K562 (cell line): Measurements from ENCODE around the gene REC8. TPM values are rescaled to one million over a fixed set of nuclear protein-coding genes. Genes with fewer than 3 reads are reported as not detected.

Experiments
- ATAC-seq: fragments of 200-7000 bp; cut with Tn5 transposase; 3 replicates; pipeline ENCODE4 v1.9.1; 2020; ENCODE audit warnings: moderate library complexity
- BruUV-seq: library from RNA; stranded (reverse); fragments of 400-500 nt; replicated peaks from 2 replicates; lab custom pipeline; 2021; lab: Mats Ljungman, UMichigan
- CTCF ChIA-PET: fragments of 300-600 bp; formaldehyde crosslinking; extraction: SDS; loops from one replicate; lab custom pipeline; 2021; ENCODE audit warnings: low intra/inter-chr PET ratio; lab: Yijun Ruan, JAX
- POLR2A ChIA-PET: fragments of 300-600, 350-650 bp; sonication (Branson Sonifier 250); formaldehyde crosslinking; extraction: SDS; loops from one replicate; lab custom pipeline; 2021; ENCODE audit warnings: antibody characterized with exemption, inconsistent platforms; lab: Yijun Ruan, JAX
- DNase-seq, 4 experiments: peaks; one replicate each; pipeline versions ENCODE4 v3.0.0 to v3.0.0-alpha.2; 2011 to 2018; ENCODE audit warnings: low spot score in 3 of 4, mixed read lengths in 3 of 4; ENCODE audit errors: extremely low read depth in 1 of 4
- FAIRE-seq: peaks from 2 replicates; lab custom pipeline; 2011; peaks lifted over from hg19 to GRCh38; lab: Jason Lieb, UNC
- H2AFZ ChIP-seq: 2 replicates; pipeline ENCODE4 v1.6.0; 2011; ENCODE audit warnings: low read depth, low read length, control low read depth, inconsistent platforms
- H3K27ac ChIP-seq: fragments of 200-600 bp; 3 replicates; pipeline ENCODE4 v1.8.0; 2011; ENCODE audit warnings: low read depth, mild to moderate bottlenecking, control low read depth, inconsistent platforms, low read length, moderate library complexity, mixed read lengths; ENCODE audit errors: extremely low read depth
- H3K27me3 ChIP-seq, 2 experiments: fragments of 300-600 bp in 1 of 2; 2 replicates in 1 of 2; 3 replicates in 1 of 2; pipeline versions ENCODE4 v1.6.0 to v1.8.0; 2011; ENCODE audit warnings: inconsistent platforms in 2 of 2, low read length in 2 of 2, mild to moderate bottlenecking in 1 of 2, mixed read lengths in 1 of 2, moderate library complexity in 1 of 2; ENCODE audit not compliant: control insufficient read depth in 2 of 2, insufficient read depth in 2 of 2
- H3K36me3 ChIP-seq: fragments of 300-600 bp; 3 replicates; pipeline ENCODE4 v1.8.0; 2011; ENCODE audit warnings: mild to moderate bottlenecking, low read length, inconsistent platforms; ENCODE audit not compliant: control insufficient read depth, insufficient read depth
- H3K4me1 ChIP-seq, 2 experiments: fragments of 200-600 bp in 1 of 2; replicated peaks in 1 of 2; 2 replicates in 1 of 2; 3 replicates in 1 of 2; pipeline versions ENCODE4 v1.5.1 to v1.8.0; 2011; ENCODE audit warnings: inconsistent platforms in 2 of 2, low read length in 2 of 2, mild to moderate bottlenecking in 1 of 2, mixed read lengths in 1 of 2, moderate library complexity in 1 of 2; ENCODE audit not compliant: control insufficient read depth in 2 of 2, insufficient read depth in 2 of 2
- H3K4me2 ChIP-seq: 2 replicates; pipeline ENCODE4 v1.6.1; 2011; ENCODE audit warnings: low read length, control low read depth, inconsistent platforms, mixed read lengths; ENCODE audit not compliant: insufficient read depth
- H3K4me3 ChIP-seq: fragments of 200-600 bp; sonication (generic), shearing (Covaris generic); 2 replicates; pipeline ENCODE4 v1.5.1; 2016; ENCODE audit warnings: control low read depth, inconsistent platforms
- H3K79me2 ChIP-seq: fragments of 200-600 bp; 3 replicates; pipeline ENCODE4 v1.8.0; 2011; ENCODE audit warnings: low read length, inconsistent platforms; ENCODE audit not compliant: control insufficient read depth, insufficient read depth
- H3K9ac ChIP-seq, 2 experiments: 2 replicates each; pipeline versions ENCODE4 v1.6.0 to v1.6.1; 2011; ENCODE audit warnings: low read depth in 2 of 2, low read length in 2 of 2, control low read depth in 1 of 2, inconsistent platforms in 1 of 2, mild to moderate bottlenecking in 1 of 2, mixed read lengths in 1 of 2; ENCODE audit not compliant: insufficient read depth in 1 of 2
- H3K9me1 ChIP-seq: one replicate; pipeline ENCODE4 v1.6.0; 2011; ENCODE audit warnings: inconsistent platforms, mild to moderate bottlenecking, low read length, moderate library complexity; ENCODE audit not compliant: control insufficient read depth, insufficient read depth
- H3K9me3 ChIP-seq: replicated peaks from 2 replicates; pipeline ENCODE4 v1.5.1; 2011; ENCODE audit warnings: low read depth, low read length, inconsistent platforms; ENCODE audit not compliant: control insufficient read depth, insufficient read depth
- H4K20me1 ChIP-seq: replicated peaks from 2 replicates; pipeline ENCODE4 v1.6.1; 2011; ENCODE audit warnings: low read length, inconsistent platforms, mixed read lengths; ENCODE audit not compliant: control insufficient read depth, insufficient read depth
- ATF3 ChIP-seq, 2 experiments: fragments of 450-650 bp in 1 of 2; sonication (generic) in 1 of 2; formaldehyde crosslinking in 1 of 2; IDR thresholded peaks in 1 of 2; conservative IDR thresholded peaks in 1 of 2; 2 replicates each; pipeline versions ENCODE4 v1.6.1 to v1.8.1; 2016 to 2023; ENCODE audit warnings: mild to moderate bottlenecking in 2 of 2, moderate library complexity in 2 of 2, inconsistent platforms in 1 of 2, missing genetic modification reagents in 1 of 2
- CEBPG ChIP-seq, 3 experiments: fragments of 200-800 bp in 1 of 3; sonication (Bioruptor generic) in 1 of 3; sonication (generic) in 1 of 3; formaldehyde crosslinking in 1 of 3; IDR thresholded peaks in 2 of 3; conservative IDR thresholded peaks in 1 of 3; 2 replicates each; pipeline versions ENCODE4 v1.6.1 to v1.8.0; 2016 to 2022; ENCODE audit warnings: missing compliant biosample characterization in 2 of 3, missing genetic modification characterization in 2 of 3, mild to moderate bottlenecking in 1 of 3, missing genetic modification reagents in 1 of 3
- ETV6 ChIP-seq, 3 experiments: fragments of 150-350 bp in 1 of 3; sonication (generic) in 1 of 3; formaldehyde crosslinking in 1 of 3; IDR thresholded peaks; 2 replicates each; pipeline versions ENCODE4 v1.6.1 to v1.8.0; 2014 to 2022; ENCODE audit warnings: borderline replicate concordance in 2 of 3, low read depth in 2 of 3, antibody characterized with exemption in 1 of 3, low read length in 1 of 3, mild to moderate bottlenecking in 1 of 3, missing genetic modification reagents in 1 of 3
- FUS ChIP-seq: fragments of 200-400 bp; formaldehyde crosslinking; optimal IDR thresholded peaks from 2 replicates; pipeline ENCODE3; 2017; ENCODE audit warnings: low read depth, low read length
- HDAC3 ChIP-seq: fragments of 450-650 bp; IDR thresholded peaks from 2 replicates; pipeline ENCODE4 v1.6.1; 2018; ENCODE audit warnings: borderline replicate concordance, mild to moderate bottlenecking, moderate library complexity; ENCODE audit not compliant: partially characterized antibody
- IFI16 ChIP-seq: fragments of 250-450 bp; sonication (Bioruptor Pico); IDR thresholded peaks from 2 replicates; pipeline ENCODE4 v2.1.2; 2022; ENCODE audit warnings: mild to moderate bottlenecking, inconsistent platforms
- LCOR ChIP-seq: sonication (generic); formaldehyde crosslinking; IDR thresholded peaks from 2 replicates; pipeline ENCODE4 v1.8.0; 2022; ENCODE audit warnings: mild to moderate bottlenecking, missing genetic modification reagents
- NBN ChIP-seq: fragments of 450-650 bp; IDR thresholded peaks from 2 replicates; pipeline ENCODE4 v1.6.1; 2016; ENCODE audit warnings: low read depth, mild to moderate bottlenecking
- POLR3A ChIP-seq: IDR thresholded peaks from 2 replicates; pipeline ENCODE4 v1.6.1; 2011; ENCODE audit warnings: borderline replicate concordance, mild to moderate bottlenecking, moderate library complexity; ENCODE audit not compliant: insufficient read length, insufficient read depth; ENCODE audit errors: extremely low read depth
- POU5F1 ChIP-seq: fragments of 150-350 bp; IDR thresholded peaks from 2 replicates; pipeline ENCODE4 v1.6.1; 2014; ENCODE audit warnings: borderline replicate concordance, low read length, low read depth, mild to moderate bottlenecking; ENCODE audit not compliant: partially characterized antibody
- RBM34 ChIP-seq: fragments of 200-400 bp; formaldehyde crosslinking; IDR thresholded peaks from 2 replicates; pipeline ENCODE4 v1.6.1; 2018; ENCODE audit warnings: low read length, borderline replicate concordance; ENCODE audit not compliant: insufficient read depth
- TAF7 ChIP-seq: fragments of 450-650 bp; IDR thresholded peaks from 2 replicates; pipeline ENCODE4 v1.6.1; 2016; ENCODE audit warnings: missing genetic modification characterization, missing compliant biosample characterization
- ZFPM2 ChIP-seq: fragments of 250-450 bp; sonication (Bioruptor Pico); IDR thresholded peaks from 2 replicates; pipeline ENCODE4 v1.5.1; 2022; ENCODE audit warnings: mild to moderate bottlenecking
- ZKSCAN8 ChIP-seq: fragments of 200-800 bp; sonication (Bioruptor generic); IDR thresholded peaks from 2 replicates; pipeline ENCODE4 v1.6.1; 2016; ENCODE audit warnings: missing genetic modification characterization, missing compliant biosample characterization
- ZNF444 ChIP-seq: fragments of 250-450 bp; sonication (Bioruptor Pico); IDR thresholded peaks from 2 replicates; pipeline ENCODE4 v1.4.0; 2020; ENCODE audit warnings: mild to moderate bottlenecking, moderate library complexity
- ZNF586 ChIP-seq: fragments of 450-650 bp; formaldehyde crosslinking; conservative IDR thresholded peaks from 2 replicates; pipeline ENCODE4 v1.4.0; 2020; ENCODE audit warnings: mild to moderate bottlenecking, moderate library complexity
- ZSCAN32 ChIP-seq: fragments of 450-650 bp; formaldehyde crosslinking; IDR thresholded peaks from 2 replicates; pipeline ENCODE4 v1.4.0; 2020; ENCODE audit warnings: mild to moderate bottlenecking, moderate library complexity
- WGBS: fragments of 100-300 bp; shearing (Covaris generic); methylation state at CpG from one replicate; pipeline ENCODE4 v1.1.6; 2016; ENCODE audit warnings: low coverage, mixed read lengths; ENCODE audit not compliant: insufficient coverage; ENCODE audit errors: missing lambda C conversion rate; 5-methylcytosine and 5-hydroxymethylcytosine counted together
- in situ Hi-C: fragments of 300-500 bp; cut with MboI; formaldehyde crosslinking; loops from 4 replicates; pipeline ENCODE4 v1.15.0; 2018; ENCODE audit warnings: inconsistent platforms, mixed read lengths
- intact Hi-C: fragments of 100-400 bp; cut with micrococcal nuclease; formaldehyde crosslinking; loops from 2 replicates; pipeline ENCODE4 v1.14.2; 2022
- polyA plus RNA-seq, 8 experiments: library from polyadenylated mRNA; depleted of rRNA in 4 of 8; stranded (reverse) in 5 of 8; unstranded in 3 of 8; fragments of >200 nt; fragmentation: Nextera tagmentation in 2 of 8; fragmentation: Illumina TruSeq in 1 of 8; extraction: Ambion mirVana in 2 of 8; extraction: Trizol in 1 of 8; gene quantifications; 2 replicates each; pipeline versions ENCODE4 v1.2.1 to v1.2.3, GENCODE V29; 2011 to 2014; ENCODE audit warnings: inconsistent platforms in 1 of 8, missing spikeins in 1 of 8
- total RNA-seq, 7 experiments: library from RNA; depleted of rRNA in 6 of 7; stranded (reverse); fragments of >200 nt in 6 of 7; fragmentation: Illumina TruSeq in 2 of 7; extraction: Trizol in 2 of 7; gene quantifications; 2 replicates each; pipeline versions ENCODE4 v1.2.1 to v1.2.3, GENCODE V29; 2011 to 2021; ENCODE audit warnings: low replicate concordance in 1 of 7
- TF ChIP-seq, protein P1 (sequence below): sonication (generic); formaldehyde crosslinking; IDR thresholded peaks from 2 replicates; pipeline ENCODE4 v1.8.0; 2023; ENCODE audit warnings: mild to moderate bottlenecking, missing genetic modification reagents

Gene REC8
- total and polyA plus RNA-seq, 9 of the 15 experiments (the other 6 are each of a cell fraction or from before 2014, with no cell fraction given): 0.11 to 2.5 (median 0.85) TPM

- BruUV-seq: no TSS peak
- no peak overlapping the region for H3K27ac ChIP-seq
- no peak overlapping the region for H3K4me2 ChIP-seq
- H3K27me3 ChIP-seq: no peaks in the 10 kb centered on the region
- 90% methylated on average over 19 of the region's 30 CpGs for WGBS
- no peaks in the 10 kb centered on the region for H3K9me1 ChIP-seq
- no peaks in the 10 kb centered on the region; the same call in 2 of the 3 replicates for H3K36me3 ChIP-seq
- CTCF ChIA-PET: no interaction called here
- FAIRE-seq (no peak), ATAC-seq (no peak), DNase-seq (no peak)
- no peak overlapping the region for H3K4me3 ChIP-seq
- H4K20me1 ChIP-seq: no peaks in the 10 kb centered on the region
- H2AFZ ChIP-seq: no peak overlapping the region
- H3K9me3 ChIP-seq: no peaks in the 10 kb centered on the region
- intact Hi-C loops: no loop called here
- in situ Hi-C loops: no loop called here
- no peak overlapping the region for H3K9ac ChIP-seq
- H3K4me1 ChIP-seq: no peaks in the 10 kb centered on the region; a peak in 3 of 5 replicates
- POLR2A ChIA-PET: interaction anchor here (0.5 to 1.3 kb wide), 3 partner anchors 11 to 43 kb away, joined by 3 to 7 read pairs (median 3); partner anchors contain the start of genes IRF9, MDP1 and PSME1
- H3K79me2 ChIP-seq: no peaks in the 10 kb centered on the region
- no peak for TF ChIP-seq ZSCAN32
- no peak for TF ChIP-seq TAF7 (tag)
- no peak for TF ChIP-seq ATF3 (IDR thresholded peaks at IDR 0.05)
- no peak for TF ChIP-seq ATF3 (CRISPR knock-in tag; conservative IDR thresholded peaks at IDR 0.05)
- no peak for TF ChIP-seq RBM34
- TF ChIP-seq POLR3A: no peak
- TF ChIP-seq FUS: no peak
- no peak for TF ChIP-seq ZNF586 (CRISPR knock-in tag)
- no peak for TF ChIP-seq IFI16 (CRISPR knock-in tag)
- TF ChIP-seq ETV6 (IDR thresholded peaks at IDR 0.05; ENCODE audit: borderline replicate concordance in 1 of 2, low read depth in 2 of 2, low read length in 1 of 2): no peak
- TF ChIP-seq ETV6 (CRISPR knock-in tag; IDR thresholded peaks at IDR 0.05; ENCODE audit: borderline replicate concordance): no peak
- TF ChIP-seq, protein P1, sequence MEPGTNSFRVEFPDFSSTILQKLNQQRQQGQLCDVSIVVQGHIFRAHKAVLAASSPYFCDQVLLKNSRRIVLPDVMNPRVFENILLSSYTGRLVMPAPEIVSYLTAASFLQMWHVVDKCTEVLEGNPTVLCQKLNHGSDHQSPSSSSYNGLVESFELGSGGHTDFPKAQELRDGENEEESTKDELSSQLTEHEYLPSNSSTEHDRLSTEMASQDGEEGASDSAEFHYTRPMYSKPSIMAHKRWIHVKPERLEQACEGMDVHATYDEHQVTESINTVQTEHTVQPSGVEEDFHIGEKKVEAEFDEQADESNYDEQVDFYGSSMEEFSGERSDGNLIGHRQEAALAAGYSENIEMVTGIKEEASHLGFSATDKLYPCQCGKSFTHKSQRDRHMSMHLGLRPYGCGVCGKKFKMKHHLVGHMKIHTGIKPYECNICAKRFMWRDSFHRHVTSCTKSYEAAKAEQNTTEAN (CRISPR knock-in tag): no peak
- TF ChIP-seq ZFPM2 (CRISPR knock-in tag): no peak
- no peak for TF ChIP-seq ZKSCAN8 (CRISPR knock-in tag)
- TF ChIP-seq ZNF444 (CRISPR knock-in tag): no peak
- no peak for TF ChIP-seq POU5F1
- TF ChIP-seq LCOR: no peak
- TF ChIP-seq NBN: no peak
- TF ChIP-seq HDAC3: no peak
- TF ChIP-seq CEBPG (CRISPR knock-in tag; IDR thresholded peaks at IDR 0.05): no peak
- no peak for TF ChIP-seq CEBPG (tag; conservative IDR thresholded peaks at IDR 0.05 in 1 of 2, IDR thresholded peaks at IDR 0.05 in 1 of 2)
Observed at GRCh38 chr14:24172261-24172860, 481 bp downstream of the REC8 start.
